Large intestine (tissue), 3 donors: ENCODE measurements around the gene ITGB1. TPM values are rescaled to one million over a fixed set of nuclear protein-coding genes. Genes with fewer than 3 reads are reported as not detected.
"Not testable (repeated sequence)": the region's sequence is repeated elsewhere in the genome, so short reads cannot be mapped to it uniquely, and the experiment has no call there.

ENCODE experiments used
- DNase-seq, 2 donors: peaks; one replicate each; pipeline versions ENCODE4 v3.0.0 to v3.0.0-alpha.2; 2013
- H3K27ac ChIP-seq: one replicate; pipeline ENCODE4 v1.5.1; 2013; ENCODE audit warnings: low read length
- H3K27me3 ChIP-seq: 2 replicates; pipeline ENCODE4 v1.6.1; 2013; ENCODE audit warnings: low read length; ENCODE audit not compliant: control insufficient read depth, insufficient read depth
- H3K36me3 ChIP-seq: 2 replicates; pipeline ENCODE4 v1.6.1; 2013; ENCODE audit warnings: low read length; ENCODE audit not compliant: control insufficient read depth, insufficient read depth
- H3K4me1 ChIP-seq: one replicate; pipeline ENCODE4 v1.6.1; 2013; ENCODE audit warnings: low read length; ENCODE audit not compliant: control insufficient read depth, insufficient read depth
- H3K4me3 ChIP-seq: one replicate; pipeline ENCODE4 v1.5.1; 2013; ENCODE audit warnings: low read length
- H3K9me3 ChIP-seq: one replicate; pipeline ENCODE4 v1.6.1; 2013; ENCODE audit warnings: mild to moderate bottlenecking, low read depth, low read length, moderate library complexity; ENCODE audit not compliant: control insufficient read depth
- WGBS: methylation state at CpG from one replicate; pipeline ENCODE4 v1.1.5; 2013; ENCODE audit warnings: low lambda C conversion rate; ENCODE audit not compliant: insufficient coverage; 5-methylcytosine and 5-hydroxymethylcytosine counted together
- polyA plus RNA-seq: library from polyadenylated mRNA; unstranded; fragments of 120-200 nt; gene quantifications from one replicate; pipeline ENCODE4 v1.2.1, GENCODE V29; 2013

ITGB1 gene
- polyA plus RNA-seq, 1 donor: 303 TPM

- not testable (repeated sequence) for H3K27ac ChIP-seq, DNase-seq, H3K9me3 ChIP-seq, H3K4me3 ChIP-seq, H3K27me3 ChIP-seq, H3K4me1 ChIP-seq
- H3K36me3 ChIP-seq: peaks cover 44% of the 10 kb centered on the region
- no CpG with 5 or more reads among the region's 7 CpGs for WGBS
Observed at GRCh38 chr10:32909970-32910369, 48.1 kb downstream of the ITGB1 start.

- WGBS: 100% methylated on average over 1 of the region's 1 CpG
Observed at GRCh38 chr10:32909456-32909855, 48.6 kb downstream of the ITGB1 start.

GRCh38 chr10:32906595-32906994, 51.4 kb downstream of the ITGB1 start:
- no peak overlapping the region for H3K27ac ChIP-seq
- no peak overlapping the region for H3K4me3 ChIP-seq
- H3K36me3 ChIP-seq: peaks cover 52% of the 10 kb centered on the region
- H3K4me1 ChIP-seq: no peaks in the 10 kb centered on the region
- no peaks in the 10 kb centered on the region for H3K9me3 ChIP-seq
- WGBS: 100% methylated on average over 3 of the region's 4 CpGs
- no peaks in the 10 kb centered on the region for H3K27me3 ChIP-seq
- DNase-seq: no peak

More at GRCh38 chr10:32909456-32909855, 48.6 kb downstream of the ITGB1 start:
- Histone ChIP-seq H3K4me1 (no peaks in the 10 kb centered on the region), H3K27me3 (no peaks in the 10 kb centered on the region), H3K9me3 (no peaks in the 10 kb centered on the region), H3K4me3 (no peak overlapping the region), H3K27ac (no peak overlapping the region), H3K36me3 (peaks cover 44% of the 10 kb centered on the region)
- no peak for DNase-seq

- no CpG with 5 or more reads among the region's 3 CpGs for WGBS
- H3K27me3 ChIP-seq: no peaks in the 10 kb centered on the region
- no peaks in the 10 kb centered on the region for H3K4me1 ChIP-seq
- no peaks in the 10 kb centered on the region for H3K9me3 ChIP-seq
- H3K27ac ChIP-seq: no peak overlapping the region
- H3K36me3 ChIP-seq: peaks cover 44% of the 10 kb centered on the region
- DNase-seq: peak in 1 of 2 donors; percentile 8
- no peak overlapping the region for H3K4me3 ChIP-seq
Observed at GRCh38 chr10:32905466-32905865, 52.6 kb downstream of the ITGB1 start.

- Histone ChIP-seq H3K36me3 (peaks cover 35% of the 10 kb centered on the region), H3K27me3 (no peaks in the 10 kb centered on the region), H3K9me3 (no peaks in the 10 kb centered on the region), H3K27ac (no peak overlapping the region), H3K4me1 (no peaks in the 10 kb centered on the region), H3K4me3 (no peak overlapping the region)
- WGBS: no CpG with 5 or more reads among the region's 9 CpGs
- DNase-seq: no peak
Observed at GRCh38 chr10:32901815-32902214, 56.2 kb downstream of the ITGB1 start.

GRCh38 chr10:32895200-32895968, 62.6 kb downstream of the ITGB1 start:
- not testable (repeated sequence) for H3K27me3 ChIP-seq, H3K27ac ChIP-seq, DNase-seq, H3K4me3 ChIP-seq, H3K9me3 ChIP-seq, H3K4me1 ChIP-seq
- WGBS: 94% methylated on average over 3 of the region's 7 CpGs
- H3K36me3 ChIP-seq: peaks cover 20% of the 10 kb centered on the region

- H3K36me3 ChIP-seq: peaks cover 20% of the 10 kb centered on the region
- no peak overlapping the region for H3K4me3 ChIP-seq
- no peaks in the 10 kb centered on the region for H3K27me3 ChIP-seq
- WGBS: 100% methylated on average over 1 of the region's 2 CpGs
- H3K4me1 ChIP-seq: no peaks in the 10 kb centered on the region
- no peaks in the 10 kb centered on the region for H3K9me3 ChIP-seq
- no peak for DNase-seq
- H3K27ac ChIP-seq: no peak overlapping the region
Observed at GRCh38 chr10:32893916-32894664, 63.9 kb downstream of the ITGB1 start.

GRCh38 chr10:32893434-32893833, 64.6 kb downstream of the ITGB1 start:
- no peaks in the 10 kb centered on the region for H3K4me1 ChIP-seq
- H3K4me3 ChIP-seq: no peak overlapping the region
- no peak for DNase-seq
- H3K36me3 ChIP-seq: peaks cover 19% of the 10 kb centered on the region
- WGBS: no CpG with 5 or more reads among the region's 3 CpGs
- H3K27ac ChIP-seq: no peak overlapping the region
- no peaks in the 10 kb centered on the region for H3K27me3 ChIP-seq
- H3K9me3 ChIP-seq: no peaks in the 10 kb centered on the region

GRCh38 chr10:32891261-32891660, 66.8 kb downstream of the ITGB1 start:
- no peak for DNase-seq
- Histone ChIP-seq H3K4me1 (no peaks in the 10 kb centered on the region), H3K9me3 (no peaks in the 10 kb centered on the region), H3K4me3 (no peak overlapping the region), H3K27me3 (no peaks in the 10 kb centered on the region), H3K27ac (no peak overlapping the region), H3K36me3 (peaks cover 5% of the 10 kb centered on the region)
- whole genome bisulfite sequencing: 88% methylated on average over 3 of the region's 8 CpGs

- Histone ChIP-seq H3K4me1 (no peaks in the 10 kb centered on the region), H3K27ac (no peak overlapping the region), H3K4me3 (no peak overlapping the region), H3K36me3 (no peaks in the 10 kb centered on the region), H3K9me3 (no peaks in the 10 kb centered on the region), H3K27me3 (no peaks in the 10 kb centered on the region)
- WGBS: no CpG with 5 or more reads among the region's 3 CpGs
- DNase-seq: no peak
Observed at GRCh38 chr10:32890444-32890843, 67.6 kb downstream of the ITGB1 start.
